ENCODE results near the gene NABP2. TPM values are rescaled to one million over a fixed set of nuclear protein-coding genes. Genes with fewer than 3 reads are reported as not detected.

The NABP2 gene
- polyA plus RNA-seq, 1 donor (not counting 4 experiments of a cell fraction or from before 2014, with no cell fraction given), result 53.5 TPM

- Histone ChIP-seq H3K4me1 (ENCODE audit: control insufficient read depth, extremely low read depth, insufficient read depth, low read length) (no peaks in the 10 kb centered on the region), H3K79me2 (ENCODE audit: control insufficient read depth, insufficient read depth, low read length) (no peaks in the 10 kb centered on the region), H2AFZ (ENCODE audit: control insufficient read depth, low read length) (no peak overlapping the region), H3K27me3 (ENCODE audit: control insufficient read depth, extremely low read depth, insufficient read depth, low read length) (no peaks in the 10 kb centered on the region), H3K4me3 (ENCODE audit: control insufficient read depth in 2 of 3, extremely low read depth in 1 of 3, insufficient read depth in 2 of 3, low read depth in 1 of 3, low read length in 3 of 3) (no peak overlapping the region), H3K36me3 (ENCODE audit: control insufficient read depth in 2 of 2, extremely low read depth in 1 of 2, insufficient read depth in 2 of 2, low read length in 2 of 2) (no peaks in the 10 kb centered on the region), H3K9me3 (ENCODE audit: control insufficient read depth, low read depth, low read length) (no peaks in the 10 kb centered on the region), H3K27ac (ENCODE audit: control insufficient read depth, insufficient read depth, low read length) (no peak overlapping the region), H3K9me1 (ENCODE audit: control insufficient read depth, extremely low read depth, insufficient read depth, low read length) (no peaks in the 10 kb centered on the region), H3K4me2 (ENCODE audit: control insufficient read depth, extremely low read depth, insufficient read depth, low read depth, low read length) (no peak overlapping the region), H3K9ac (ENCODE audit: control insufficient read depth, extremely low read depth, insufficient read depth, low read length) (no peak overlapping the region), H4K20me1 (ENCODE audit: control insufficient read depth, extremely low read depth, insufficient read depth, low read length) (no peaks in the 10 kb centered on the region)
- TF ChIP-seq EZH2 (IDR thresholded peaks at IDR 0.05; ENCODE audit: low read length), result no peak
- TF ChIP-seq CTCF (optimal IDR thresholded peaks at IDR 0.05 in 1 of 3, IDR thresholded peaks at IDR 0.05 in 1 of 3, conservative IDR thresholded peaks at IDR 0.05 in 1 of 3; ENCODE audit: extremely low read depth in 1 of 3, insufficient read depth in 2 of 3, low read length in 3 of 3), result no peak
- FAIRE-seq (no peak), DNase-seq (ENCODE audit: low read depth, low spot score) (no peak)
- dilution Hi-C loops (cut with MboI; ENCODE audit: extremely low pct_ligation_motif_present, low sequenced_read_pairs), result no loop called here
Observed at GRCh38 chr12:56197921-56198635, 26.1 kb upstream of the NABP2 start.

GRCh38 chr12:56198836-56199235 lies 25.3 kb upstream of the NABP2 start:
- Histone ChIP-seq H3K9me3 (ENCODE audit: control insufficient read depth, low read depth, low read length) (no peaks in the 10 kb centered on the region), H3K4me1 (ENCODE audit: control insufficient read depth, extremely low read depth, insufficient read depth, low read length) (no peaks in the 10 kb centered on the region), H3K36me3 (ENCODE audit: control insufficient read depth in 2 of 2, extremely low read depth in 1 of 2, insufficient read depth in 2 of 2, low read length in 2 of 2) (no peaks in the 10 kb centered on the region), H2AFZ (ENCODE audit: control insufficient read depth, low read length) (no peak overlapping the region), H3K79me2 (ENCODE audit: control insufficient read depth, insufficient read depth, low read length) (no peaks in the 10 kb centered on the region), H3K27me3 (ENCODE audit: control insufficient read depth, extremely low read depth, insufficient read depth, low read length) (no peaks in the 10 kb centered on the region), H3K4me2 (ENCODE audit: control insufficient read depth, extremely low read depth, insufficient read depth, low read depth, low read length) (no peak overlapping the region), H4K20me1 (ENCODE audit: control insufficient read depth, extremely low read depth, insufficient read depth, low read length) (no peaks in the 10 kb centered on the region), H3K4me3 (ENCODE audit: control insufficient read depth in 2 of 3, extremely low read depth in 1 of 3, insufficient read depth in 2 of 3, low read depth in 1 of 3, low read length in 3 of 3) (no peak overlapping the region), H3K27ac (ENCODE audit: control insufficient read depth, insufficient read depth, low read length) (no peak overlapping the region), H3K9ac (ENCODE audit: control insufficient read depth, extremely low read depth, insufficient read depth, low read length) (no peak overlapping the region), H3K9me1 (ENCODE audit: control insufficient read depth, extremely low read depth, insufficient read depth, low read length) (no peaks in the 10 kb centered on the region)
- no peak for DNase-seq (ENCODE audit: low read depth, low spot score)
- TF ChIP-seq EZH2 (IDR thresholded peaks at IDR 0.05; ENCODE audit: low read length) (no peak), CTCF (optimal IDR thresholded peaks at IDR 0.05 in 1 of 3, IDR thresholded peaks at IDR 0.05 in 1 of 3, conservative IDR thresholded peaks at IDR 0.05 in 1 of 3; ENCODE audit: extremely low read depth in 1 of 3, insufficient read depth in 2 of 3, low read length in 3 of 3) (no peak)
- FAIRE-seq, result no peak
- dilution Hi-C loops (cut with MboI; ENCODE audit: extremely low pct_ligation_motif_present, low sequenced_read_pairs), result no loop called here

Data from keratinocyte (primary cell).